ENCODE data around the gene ANO2.

DNA sequence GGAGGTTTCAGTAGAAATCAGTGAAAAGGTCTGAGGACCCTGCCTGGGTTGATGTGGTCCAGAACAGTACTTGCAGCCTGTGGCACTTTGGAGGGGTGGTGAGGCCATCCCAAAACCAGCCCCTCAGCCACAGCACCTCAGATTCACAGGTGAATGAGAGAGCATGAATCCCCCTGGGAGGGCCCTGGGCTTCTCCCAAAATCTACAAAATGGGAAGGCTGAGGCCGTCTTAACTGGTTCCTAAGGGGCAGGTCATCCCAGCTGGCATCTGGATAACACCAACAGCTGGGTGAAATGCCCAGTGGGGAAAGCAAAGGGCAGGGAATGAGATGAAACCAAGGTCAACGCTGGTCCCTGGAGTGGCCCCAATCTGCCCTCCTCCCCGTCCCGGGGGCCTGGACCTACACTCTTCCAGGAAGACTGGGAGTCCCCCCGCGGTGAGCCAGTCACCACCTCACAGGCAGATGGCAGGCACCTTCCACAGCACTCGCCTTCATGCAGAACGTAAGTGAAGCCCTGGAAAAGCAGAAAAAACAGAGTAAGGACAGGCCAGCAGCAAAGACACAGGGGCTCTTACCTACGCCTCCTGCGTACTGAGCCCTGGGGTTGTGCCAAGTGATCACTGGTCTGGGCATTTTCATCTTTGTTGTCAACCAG, 26.3 kb upstream of the ANO2 start:
- TF ChIP-seq POLR2A (IDR thresholded peaks at IDR 0.05) = no peak
- TF ChIP-seq, protein P1, sequence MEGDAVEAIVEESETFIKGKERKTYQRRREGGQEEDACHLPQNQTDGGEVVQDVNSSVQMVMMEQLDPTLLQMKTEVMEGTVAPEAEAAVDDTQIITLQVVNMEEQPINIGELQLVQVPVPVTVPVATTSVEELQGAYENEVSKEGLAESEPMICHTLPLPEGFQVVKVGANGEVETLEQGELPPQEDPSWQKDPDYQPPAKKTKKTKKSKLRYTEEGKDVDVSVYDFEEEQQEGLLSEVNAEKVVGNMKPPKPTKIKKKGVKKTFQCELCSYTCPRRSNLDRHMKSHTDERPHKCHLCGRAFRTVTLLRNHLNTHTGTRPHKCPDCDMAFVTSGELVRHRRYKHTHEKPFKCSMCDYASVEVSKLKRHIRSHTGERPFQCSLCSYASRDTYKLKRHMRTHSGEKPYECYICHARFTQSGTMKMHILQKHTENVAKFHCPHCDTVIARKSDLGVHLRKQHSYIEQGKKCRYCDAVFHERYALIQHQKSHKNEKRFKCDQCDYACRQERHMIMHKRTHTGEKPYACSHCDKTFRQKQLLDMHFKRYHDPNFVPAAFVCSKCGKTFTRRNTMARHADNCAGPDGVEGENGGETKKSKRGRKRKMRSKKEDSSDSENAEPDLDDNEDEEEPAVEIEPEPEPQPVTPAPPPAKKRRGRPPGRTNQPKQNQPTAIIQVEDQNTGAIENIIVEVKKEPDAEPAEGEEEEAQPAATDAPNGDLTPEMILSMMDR (IDR thresholded peaks at IDR 0.05) = no peak

Measured in stomach (tissue), 4 donors.